ENCODE results near the gene CCDC88C.

CCDC88C gene

GRCh38 chr14:91456283-91456682 lies 38.7 kb upstream of the CCDC88C start:
- H3K27me3 ChIP-seq (ENCODE audit: insufficient read depth, low read length): no peaks in the 10 kb centered on the region
- H3K36me3 ChIP-seq (ENCODE audit: control insufficient read depth in 1 of 2, insufficient read depth in 2 of 2, low read length in 2 of 2): peaks cover 19 to 31% of the 10 kb centered on the region in 2 experiments
- no peak overlapping the region for H4K12ac ChIP-seq (ENCODE audit: low read depth, low read length)
- no peak overlapping the region for H4K8ac ChIP-seq (ENCODE audit: low read depth, low read length)
- H3K27ac ChIP-seq (ENCODE audit: low read depth, low read length): no peak overlapping the region
- H4K91ac ChIP-seq (ENCODE audit: low read depth, low read length): no peak overlapping the region
- no peak overlapping the region for H2BK120ac ChIP-seq (ENCODE audit: insufficient read depth, low read length, poor library complexity)
- H3K14ac ChIP-seq (ENCODE audit: low read length): no peak overlapping the region
- no peak overlapping the region for H2AFZ ChIP-seq (ENCODE audit: insufficient read depth, low read length, poor library complexity)
- no peak overlapping the region for H2BK5ac ChIP-seq (ENCODE audit: low read depth, low read length, poor library complexity)
- H3K9me3 ChIP-seq (ENCODE audit: insufficient read depth, low read depth, low read length): no peaks in the 10 kb centered on the region
- no CpG with 5 or more reads among the region's 1 CpG for WGBS (ENCODE audit: extremely low coverage, insufficient coverage, insufficient read length)
- H3K4me1 ChIP-seq (ENCODE audit: control insufficient read depth in 1 of 2, insufficient read depth in 2 of 2, low read length in 2 of 2): no peaks in the 10 kb centered on the region
- no peak for DNase-seq
- no peak overlapping the region for H2AK5ac ChIP-seq (ENCODE audit: low read length)
- H2BK12ac ChIP-seq (ENCODE audit: low read length): no peak overlapping the region
- no peak overlapping the region for H3K4me3 ChIP-seq (ENCODE audit: low read depth, low read length)
- H3K23ac ChIP-seq (ENCODE audit: low read length): no peak overlapping the region
- no peak overlapping the region for H3K9ac ChIP-seq (ENCODE audit: low read length)
- H3K79me2 ChIP-seq (ENCODE audit: control insufficient read depth, insufficient read depth, low read length, poor library complexity): no peaks in the 10 kb centered on the region
- no peak overlapping the region for H3K4me2 ChIP-seq (ENCODE audit: low read length)
- H3K4ac ChIP-seq (ENCODE audit: low read depth, low read length): no peak overlapping the region
- H3K79me1 ChIP-seq (ENCODE audit: low read length): no peaks in the 10 kb centered on the region
- no peak overlapping the region for H3K18ac ChIP-seq (ENCODE audit: low read length)

- H3K27ac ChIP-seq (ENCODE audit: low read depth, low read length): no peak overlapping the region
- no peak overlapping the region for H3K4me2 ChIP-seq (ENCODE audit: low read length)
- no peak overlapping the region for H2BK120ac ChIP-seq (ENCODE audit: insufficient read depth, low read length, poor library complexity)
- H2AK5ac ChIP-seq (ENCODE audit: low read length): no peak overlapping the region
- H4K12ac ChIP-seq (ENCODE audit: low read depth, low read length): no peak overlapping the region
- WGBS (ENCODE audit: extremely low coverage, insufficient coverage, insufficient read length): no CpG with 5 or more reads among the region's 3 CpGs
- no peak overlapping the region for H3K23ac ChIP-seq (ENCODE audit: low read length)
- no peak overlapping the region for H3K14ac ChIP-seq (ENCODE audit: low read length)
- no peak overlapping the region for H3K4me3 ChIP-seq (ENCODE audit: low read depth, low read length)
- no peaks in the 10 kb centered on the region for H3K9me3 ChIP-seq (ENCODE audit: insufficient read depth, low read depth, low read length)
- H3K4me1 ChIP-seq (ENCODE audit: control insufficient read depth in 1 of 2, insufficient read depth in 2 of 2, low read length in 2 of 2): no peaks in the 10 kb centered on the region
- no peaks in the 10 kb centered on the region for H3K79me1 ChIP-seq (ENCODE audit: low read length)
- H3K36me3 ChIP-seq (ENCODE audit: control insufficient read depth in 1 of 2, insufficient read depth in 2 of 2, low read length in 2 of 2): peaks cover 8 to 18% of the 10 kb centered on the region in 2 experiments
- no peak overlapping the region for H2AFZ ChIP-seq (ENCODE audit: insufficient read depth, low read length, poor library complexity)
- H3K4ac ChIP-seq (ENCODE audit: low read depth, low read length): no peak overlapping the region
- no peak overlapping the region for H3K18ac ChIP-seq (ENCODE audit: low read length)
- H2BK5ac ChIP-seq (ENCODE audit: low read depth, low read length, poor library complexity): no peak overlapping the region
- no peaks in the 10 kb centered on the region for H3K79me2 ChIP-seq (ENCODE audit: control insufficient read depth, insufficient read depth, low read length, poor library complexity)
- no peak overlapping the region for H4K8ac ChIP-seq (ENCODE audit: low read depth, low read length)
- H2BK12ac ChIP-seq (ENCODE audit: low read length): no peak overlapping the region
- DNase-seq: no peak
- H3K27me3 ChIP-seq (ENCODE audit: insufficient read depth, low read length): no peaks in the 10 kb centered on the region
- no peak overlapping the region for H3K9ac ChIP-seq (ENCODE audit: low read length)
- H4K91ac ChIP-seq (ENCODE audit: low read depth, low read length): no peak overlapping the region
Measured at GRCh38 chr14:91454580-91454979, 37.0 kb upstream of the CCDC88C start.

GRCh38 chr14:91454155-91454554 lies 36.5 kb upstream of the CCDC88C start:
- H2BK12ac ChIP-seq (ENCODE audit: low read length): no peak overlapping the region
- no peak overlapping the region for H3K14ac ChIP-seq (ENCODE audit: low read length)
- no peak overlapping the region for H2BK120ac ChIP-seq (ENCODE audit: insufficient read depth, low read length, poor library complexity)
- H3K9me3 ChIP-seq (ENCODE audit: insufficient read depth, low read depth, low read length): no peaks in the 10 kb centered on the region
- H2AK5ac ChIP-seq (ENCODE audit: low read length): no peak overlapping the region
- no peak for DNase-seq
- no peak overlapping the region for H3K23ac ChIP-seq (ENCODE audit: low read length)
- H3K4me2 ChIP-seq (ENCODE audit: low read length): no peak overlapping the region
- H3K9ac ChIP-seq (ENCODE audit: low read length): no peak overlapping the region
- H3K27me3 ChIP-seq (ENCODE audit: insufficient read depth, low read length): no peaks in the 10 kb centered on the region
- no peaks in the 10 kb centered on the region for H3K79me1 ChIP-seq (ENCODE audit: low read length)
- H4K8ac ChIP-seq (ENCODE audit: low read depth, low read length): no peak overlapping the region
- H2AFZ ChIP-seq (ENCODE audit: insufficient read depth, low read length, poor library complexity): no peak overlapping the region
- H3K27ac ChIP-seq (ENCODE audit: low read depth, low read length): no peak overlapping the region
- H3K36me3 ChIP-seq (ENCODE audit: control insufficient read depth in 1 of 2, insufficient read depth in 2 of 2, low read length in 2 of 2): peaks cover 5 to 14% of the 10 kb centered on the region in 2 experiments
- H2BK5ac ChIP-seq (ENCODE audit: low read depth, low read length, poor library complexity): no peak overlapping the region
- no peak overlapping the region for H3K4me3 ChIP-seq (ENCODE audit: low read depth, low read length)
- no peak overlapping the region for H4K12ac ChIP-seq (ENCODE audit: low read depth, low read length)
- no peaks in the 10 kb centered on the region for H3K4me1 ChIP-seq (ENCODE audit: control insufficient read depth in 1 of 2, insufficient read depth in 2 of 2, low read length in 2 of 2)
- H3K79me2 ChIP-seq (ENCODE audit: control insufficient read depth, insufficient read depth, low read length, poor library complexity): no peaks in the 10 kb centered on the region
- no peak overlapping the region for H3K18ac ChIP-seq (ENCODE audit: low read length)
- no peak overlapping the region for H4K91ac ChIP-seq (ENCODE audit: low read depth, low read length)
- no peak overlapping the region for H3K4ac ChIP-seq (ENCODE audit: low read depth, low read length)

- H3K79me1 ChIP-seq (ENCODE audit: low read length): no peaks in the 10 kb centered on the region
- DNase-seq: no peak
- H3K23ac ChIP-seq (ENCODE audit: low read length): no peak overlapping the region
- H3K4me3 ChIP-seq (ENCODE audit: low read depth, low read length): no peak overlapping the region
- H3K4me2 ChIP-seq (ENCODE audit: low read length): no peak overlapping the region
- no peak overlapping the region for H4K12ac ChIP-seq (ENCODE audit: low read depth, low read length)
- no peak overlapping the region for H2AFZ ChIP-seq (ENCODE audit: insufficient read depth, low read length, poor library complexity)
- no peak overlapping the region for H2BK5ac ChIP-seq (ENCODE audit: low read depth, low read length, poor library complexity)
- H4K91ac ChIP-seq (ENCODE audit: low read depth, low read length): no peak overlapping the region
- no peak overlapping the region for H4K8ac ChIP-seq (ENCODE audit: low read depth, low read length)
- no peaks in the 10 kb centered on the region for H3K27me3 ChIP-seq (ENCODE audit: insufficient read depth, low read length)
- H3K4ac ChIP-seq (ENCODE audit: low read depth, low read length): no peak overlapping the region
- no peak overlapping the region for H3K14ac ChIP-seq (ENCODE audit: low read length)
- no peak overlapping the region for H2BK12ac ChIP-seq (ENCODE audit: low read length)
- H3K9me3 ChIP-seq (ENCODE audit: insufficient read depth, low read depth, low read length): no peaks in the 10 kb centered on the region
- no peak overlapping the region for H3K18ac ChIP-seq (ENCODE audit: low read length)
- H3K9ac ChIP-seq (ENCODE audit: low read length): no peak overlapping the region
- no CpG with 5 or more reads among the region's 5 CpGs for WGBS (ENCODE audit: extremely low coverage, insufficient coverage, insufficient read length)
- no peaks in the 10 kb centered on the region for H3K79me2 ChIP-seq (ENCODE audit: control insufficient read depth, insufficient read depth, low read length, poor library complexity)
- peaks cover 5 to 12% of the 10 kb centered on the region in 2 experiments for H3K36me3 ChIP-seq (ENCODE audit: control insufficient read depth in 1 of 2, insufficient read depth in 2 of 2, low read length in 2 of 2)
- H3K27ac ChIP-seq (ENCODE audit: low read depth, low read length): no peak overlapping the region
- H3K4me1 ChIP-seq (ENCODE audit: control insufficient read depth in 1 of 2, insufficient read depth in 2 of 2, low read length in 2 of 2): no peaks in the 10 kb centered on the region
- H2BK120ac ChIP-seq (ENCODE audit: insufficient read depth, low read length, poor library complexity): no peak overlapping the region
- H2AK5ac ChIP-seq (ENCODE audit: low read length): no peak overlapping the region
Measured at GRCh38 chr14:91453744-91454143, 36.1 kb upstream of the CCDC88C start.

Data from trophoblast cell (in vitro differentiated cells and primary cell).